Measurements from ENCODE around the gene H2AZ1. TPM values are rescaled to one million over a fixed set of nuclear protein-coding genes. Genes with fewer than 3 reads are reported as not detected.
"Not testable (repeated sequence)": the region's sequence is repeated elsewhere in the genome, so short reads cannot be mapped to it uniquely, and the experiment has no call there.

H2AZ1 gene
- 124 TPM for total RNA-seq

DNA sequence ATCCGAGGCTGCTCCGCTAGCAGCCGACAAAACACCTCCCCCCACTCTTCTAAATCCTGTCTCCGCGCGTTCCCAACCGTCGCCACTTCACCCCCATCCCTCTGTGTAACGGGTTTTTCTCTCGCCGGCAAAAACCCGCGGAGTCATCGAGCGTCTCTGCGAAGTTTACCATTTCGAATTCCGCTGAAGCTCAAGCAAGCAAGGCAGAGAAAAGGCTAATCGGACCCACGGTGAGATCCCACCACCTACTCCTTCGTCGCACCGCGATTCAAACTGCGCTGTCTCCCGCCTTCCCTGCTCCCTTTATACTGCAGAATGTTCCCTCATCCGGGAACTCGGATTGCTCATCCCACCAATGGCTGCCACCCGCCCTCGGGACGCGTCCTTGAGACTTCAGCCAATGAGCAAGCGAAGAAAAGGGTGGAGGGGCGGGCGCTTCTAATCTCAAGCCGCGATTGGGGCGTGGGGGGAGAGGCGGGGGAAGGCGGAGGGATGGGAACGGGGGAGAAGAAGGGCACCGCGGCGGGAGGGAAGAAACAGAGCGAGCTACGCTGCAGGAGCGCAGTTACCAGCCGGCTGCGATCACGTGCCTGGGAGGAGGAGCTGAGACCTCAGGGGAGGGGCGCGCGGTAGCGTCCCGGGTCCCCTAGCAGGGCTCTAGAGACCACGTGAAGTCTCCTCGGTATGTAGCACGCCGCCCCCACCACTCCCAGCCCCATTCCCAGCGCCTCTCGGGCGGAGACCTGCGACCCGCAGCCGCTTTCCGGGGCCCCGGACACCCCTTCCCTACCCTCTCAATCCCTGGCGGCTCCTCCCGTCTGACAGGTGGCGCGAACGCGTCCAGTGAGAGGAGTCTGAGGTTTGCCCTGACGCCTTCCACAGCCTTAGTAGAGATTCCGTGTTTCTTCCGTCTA lies at the start of gene H2AZ1:
Gene H2AZ1 (minus strand): TSS at position 277 of the 914 bp plus-strand sequence. CDS start 105 bp downstream, at position 172.
- DNase-seq: peak; percentile 100

DNA sequence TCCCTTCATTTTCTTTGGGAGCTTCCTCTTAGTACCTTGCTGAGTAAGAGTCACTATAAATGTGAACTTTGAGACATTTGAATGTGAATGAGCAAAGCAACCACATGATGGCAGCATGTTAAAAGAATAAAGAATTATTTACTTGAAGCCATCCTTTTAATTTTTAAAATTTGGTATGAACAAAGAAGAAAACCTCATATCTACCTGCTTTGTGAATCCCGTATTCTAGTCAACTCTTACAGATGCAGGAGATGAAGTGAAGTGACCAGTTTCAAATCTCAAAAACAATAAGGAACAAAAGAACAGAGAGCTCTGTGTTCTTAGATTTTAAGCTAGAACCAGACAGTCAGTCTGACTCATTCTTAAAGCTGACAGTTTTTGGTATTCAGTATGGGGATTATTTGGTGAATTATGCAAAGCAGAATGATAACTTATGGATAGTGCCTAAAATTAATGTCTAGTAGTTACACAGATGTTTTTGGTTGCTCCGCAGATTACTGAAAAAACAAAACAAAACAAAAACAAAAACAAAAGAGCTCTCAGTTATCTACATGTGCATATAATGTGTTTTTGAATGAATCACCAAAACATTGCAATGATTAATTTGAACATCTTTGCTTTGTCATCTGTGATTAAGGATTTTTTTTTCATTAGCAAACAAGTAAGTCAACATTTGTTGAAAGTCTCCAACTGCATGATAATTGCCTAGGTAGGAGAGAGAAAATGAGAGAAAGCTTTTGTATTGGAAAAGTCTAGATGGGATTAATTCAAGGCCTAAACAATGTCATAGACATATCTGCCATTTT lies 48.2 kb upstream of the H2AZ1 start:
- DNase-seq: peak; percentile 38

DNA sequence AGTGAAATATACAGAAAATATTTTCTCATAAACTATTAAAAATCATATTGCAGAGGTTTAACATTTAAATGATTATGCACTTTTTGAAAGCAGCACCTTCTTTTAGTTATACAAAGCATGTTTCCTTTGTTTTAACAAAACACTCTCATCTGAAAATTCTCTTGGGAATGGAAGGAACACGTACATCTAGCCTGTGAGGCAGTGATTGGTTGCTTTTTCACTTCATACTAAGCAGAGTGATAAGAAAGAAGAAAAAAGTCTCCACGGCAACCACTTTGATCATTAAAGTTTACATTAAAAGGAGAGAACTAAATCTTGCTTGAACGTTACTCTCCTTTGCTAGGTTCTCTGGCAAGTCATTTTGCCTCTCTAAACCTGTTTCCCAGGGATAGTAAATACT lies 41.7 kb upstream of the H2AZ1 start:
- no peak for DNase-seq

DNA sequence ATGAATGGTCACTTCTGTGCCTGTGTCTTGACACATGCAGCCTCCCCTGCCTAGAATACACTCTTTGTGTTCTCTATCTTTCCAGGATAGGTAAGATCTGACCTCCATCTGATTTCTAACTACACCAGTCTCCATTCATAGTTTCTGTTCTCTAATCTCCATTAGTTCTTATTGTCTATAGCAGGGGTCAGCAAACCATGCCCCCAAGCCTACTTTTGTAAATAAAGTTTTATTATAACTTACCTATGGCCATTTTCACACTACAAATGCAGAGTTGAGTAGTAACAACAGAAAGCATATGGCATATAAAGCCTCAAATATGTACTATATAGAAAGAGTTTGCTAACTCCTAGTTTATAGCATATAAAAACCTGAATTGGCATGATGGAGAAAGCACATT lies 37.6 kb upstream of the H2AZ1 start:
- DNase-seq: no peak

DNA sequence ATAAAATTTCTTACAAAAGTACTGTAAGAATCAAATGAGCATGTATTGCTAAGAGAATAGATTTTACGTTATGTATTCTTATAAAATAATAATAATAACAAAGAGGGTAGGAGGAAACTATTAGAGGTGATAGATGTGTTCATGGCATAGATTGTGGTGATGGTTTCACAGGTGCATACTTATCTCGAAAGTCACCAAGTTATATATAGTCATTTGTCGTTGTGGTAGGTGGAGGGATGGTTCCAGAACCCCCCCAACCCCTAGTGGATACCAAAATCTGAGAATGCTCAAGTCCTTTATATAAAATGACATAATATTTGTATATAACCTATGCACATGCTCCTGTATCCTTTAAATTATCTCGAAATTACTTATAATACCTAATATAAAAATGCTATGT lies 36.7 kb upstream of the H2AZ1 start:
- no peak for DNase-seq

DNA sequence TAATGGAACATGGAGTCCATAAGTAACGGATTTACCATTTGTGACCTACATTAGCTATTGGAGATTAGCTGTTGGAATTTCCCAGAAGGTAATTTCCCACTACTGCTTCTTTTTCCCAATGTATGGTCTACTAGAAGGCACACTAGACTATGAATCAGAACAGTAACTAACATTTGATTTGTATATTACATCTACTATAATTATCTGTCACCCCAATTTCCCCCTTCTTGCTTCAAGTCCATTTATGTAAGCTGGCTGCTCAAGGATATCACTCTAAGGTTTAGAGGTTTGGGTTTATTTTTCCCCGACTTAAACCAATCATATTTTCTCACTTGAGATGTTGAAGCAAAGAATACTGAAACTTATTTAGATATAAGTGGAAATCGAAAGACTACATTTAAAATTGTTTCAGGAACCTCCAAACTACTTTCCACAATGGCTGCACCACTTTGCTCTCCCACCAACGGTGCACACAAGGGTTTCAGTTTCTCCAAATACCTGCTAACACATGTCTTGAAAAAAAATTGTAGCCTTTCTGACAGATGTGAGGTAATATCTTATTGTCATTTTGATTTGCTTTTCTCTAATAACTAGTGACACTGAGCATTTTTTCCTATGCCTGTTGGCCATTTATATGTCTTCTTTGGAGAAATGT lies 33.3 kb upstream of the H2AZ1 start:
- no peak for DNase-seq

DNA sequence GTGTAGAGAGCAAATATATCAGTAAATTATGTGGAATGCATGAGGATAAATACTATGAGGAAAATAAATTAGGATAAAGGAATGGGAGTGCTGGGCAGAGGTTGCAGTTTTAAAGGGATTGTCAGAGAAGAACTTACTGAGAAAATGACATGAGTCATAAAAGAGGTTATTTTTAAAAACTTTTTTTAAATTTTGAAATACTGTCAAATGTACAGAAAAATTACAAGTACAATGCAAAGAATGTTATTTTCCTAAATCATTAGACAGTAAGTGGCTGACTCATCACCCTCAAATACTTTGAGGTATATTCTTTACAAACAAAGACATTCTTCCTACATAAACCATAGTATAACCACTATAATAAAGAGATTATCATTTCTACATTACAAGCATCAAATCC lies 29.8 kb upstream of the H2AZ1 start:
- DNase-seq: no peak

DNA sequence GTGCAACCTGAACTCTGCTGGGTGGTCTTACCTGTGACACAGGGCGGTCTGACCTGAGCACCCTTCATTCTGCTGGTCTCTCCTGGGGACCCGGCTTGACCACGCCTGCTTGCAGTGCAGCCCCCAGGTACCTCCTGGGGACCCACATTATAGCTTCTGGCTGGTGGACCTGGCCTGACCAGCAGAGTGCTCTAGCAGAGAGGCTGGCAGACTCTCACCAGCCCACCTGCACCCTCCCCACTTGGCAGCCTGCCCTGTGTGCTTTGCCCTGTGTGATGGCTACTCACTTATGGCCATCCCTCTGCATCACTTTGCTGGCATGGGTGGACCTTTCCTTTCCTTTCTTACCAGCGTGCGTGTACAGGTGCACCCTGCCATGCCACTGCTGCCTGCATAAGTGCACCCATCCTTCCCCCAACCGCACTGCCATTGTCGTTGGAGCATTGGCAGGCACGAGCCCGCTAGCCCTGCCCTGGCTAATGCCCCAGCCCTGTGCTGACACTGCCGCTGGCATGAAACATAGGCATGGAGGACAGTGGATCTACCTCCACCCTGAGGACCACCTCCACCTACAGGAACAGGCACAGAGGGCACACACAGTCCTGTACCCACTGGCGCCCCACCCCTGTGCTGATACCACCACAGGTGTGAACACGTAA lies 21.5 kb upstream of the H2AZ1 start:
- DNase-seq: no peak

DNA sequence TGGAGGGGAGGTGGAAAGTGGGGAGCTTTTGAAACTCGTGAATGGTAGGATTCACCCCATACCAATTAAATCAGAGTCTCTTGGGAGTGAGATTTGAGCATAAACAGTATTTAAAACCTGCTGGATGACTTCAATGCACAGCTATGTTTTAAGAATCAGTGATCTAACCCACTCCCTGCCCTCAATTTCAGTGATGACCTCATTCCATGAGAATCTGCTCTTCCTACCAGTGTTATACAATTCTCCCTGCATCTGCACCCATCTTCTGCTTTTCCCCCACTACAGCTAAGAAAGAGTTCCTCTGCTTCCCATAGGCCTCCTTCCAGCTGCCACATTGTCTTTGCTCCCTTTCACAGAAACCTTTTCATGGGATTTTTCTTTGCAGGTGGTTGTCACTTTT lies 18.3 kb upstream of the H2AZ1 start:
- DNase-seq: no peak

DNA sequence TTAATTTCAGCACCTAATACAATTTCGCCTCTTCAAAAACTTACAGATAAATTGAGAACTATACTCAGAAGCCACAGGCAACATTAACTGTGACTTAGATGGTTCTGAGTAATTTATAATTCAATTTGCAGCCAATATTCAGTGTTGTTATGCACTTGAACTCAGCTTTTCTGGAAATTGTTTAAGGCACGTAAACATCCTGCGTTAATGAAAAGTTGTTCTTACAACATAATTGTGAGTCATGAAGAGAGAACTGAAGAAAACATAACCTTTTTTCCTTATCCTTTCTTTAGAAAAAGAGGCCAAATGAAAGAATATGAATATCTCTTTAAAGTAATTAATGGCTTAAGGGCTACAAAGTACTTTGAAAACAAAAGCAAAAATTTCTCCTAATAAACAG lies 16.6 kb upstream of the H2AZ1 start:
- no peak for DNase-seq

DNA sequence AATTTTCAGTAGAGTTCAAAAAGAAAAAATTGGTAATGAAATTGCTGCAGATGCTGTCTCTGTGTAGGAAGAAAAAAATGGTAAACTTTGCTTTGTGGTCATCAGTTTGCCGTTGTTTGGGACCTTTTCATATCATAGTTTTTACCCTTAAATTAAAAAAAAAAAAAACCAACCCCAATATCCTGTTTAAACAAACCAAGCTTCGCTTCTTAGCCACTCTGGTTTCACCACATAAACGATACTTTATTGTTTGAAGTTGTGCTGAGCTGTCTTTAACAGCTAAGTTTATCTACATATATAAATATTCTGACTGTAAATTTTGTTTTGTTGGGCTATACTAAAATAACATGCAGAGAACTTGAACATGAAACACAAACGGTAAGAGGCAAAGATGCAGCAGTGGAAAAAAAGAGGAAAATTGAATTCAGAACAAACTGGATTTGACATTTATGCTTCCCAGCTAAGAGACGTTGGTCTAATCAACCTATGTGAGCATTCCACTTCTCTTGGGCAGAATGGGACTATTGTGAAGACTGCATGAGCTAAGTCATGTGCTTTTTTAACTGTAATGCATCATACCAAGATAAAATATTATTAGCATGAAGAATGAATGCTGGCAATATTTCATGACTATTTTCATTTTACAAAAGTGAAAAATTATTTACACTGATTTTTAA lies 15.7 kb upstream of the H2AZ1 start:
- DNase-seq: no peak

DNA sequence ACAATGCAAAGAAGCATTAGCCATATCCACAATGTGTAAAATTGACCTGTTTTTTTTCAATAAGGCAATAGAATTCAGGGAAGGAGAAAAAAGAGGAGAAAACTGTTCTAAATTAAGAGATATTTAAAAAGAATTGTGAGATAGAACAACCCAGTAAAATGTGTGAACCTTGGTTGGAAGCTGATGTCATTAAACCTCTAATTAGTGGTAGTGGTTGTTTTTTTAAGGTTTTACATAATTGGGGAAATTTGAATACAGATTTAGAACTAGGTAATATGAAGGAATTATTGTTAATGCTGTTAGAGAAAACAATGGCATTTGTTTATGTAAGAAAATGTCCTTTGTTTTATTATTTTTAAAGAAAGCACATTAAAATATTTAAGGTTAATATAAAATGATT lies 15.1 kb upstream of the H2AZ1 start:
- DNase-seq: no peak

DNA sequence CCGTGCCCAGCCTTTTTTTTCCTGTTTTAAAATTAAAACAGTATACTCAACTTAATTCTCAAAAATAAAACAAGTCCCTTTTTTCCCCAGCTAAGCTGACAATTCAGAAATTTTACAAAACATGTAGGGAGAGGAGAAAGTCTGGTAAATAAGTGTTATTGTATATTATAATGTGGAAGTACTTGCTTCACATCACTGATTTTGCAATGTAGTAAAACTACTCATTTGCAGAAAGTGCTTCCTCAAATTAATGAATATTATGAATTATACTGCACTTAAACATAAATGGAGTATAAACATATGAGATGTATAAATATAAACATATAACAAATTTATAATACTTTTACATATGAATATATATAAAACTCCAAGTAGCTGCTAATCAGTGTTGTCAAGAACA lies 11.6 kb upstream of the H2AZ1 start:
- no peak for DNase-seq

DNA sequence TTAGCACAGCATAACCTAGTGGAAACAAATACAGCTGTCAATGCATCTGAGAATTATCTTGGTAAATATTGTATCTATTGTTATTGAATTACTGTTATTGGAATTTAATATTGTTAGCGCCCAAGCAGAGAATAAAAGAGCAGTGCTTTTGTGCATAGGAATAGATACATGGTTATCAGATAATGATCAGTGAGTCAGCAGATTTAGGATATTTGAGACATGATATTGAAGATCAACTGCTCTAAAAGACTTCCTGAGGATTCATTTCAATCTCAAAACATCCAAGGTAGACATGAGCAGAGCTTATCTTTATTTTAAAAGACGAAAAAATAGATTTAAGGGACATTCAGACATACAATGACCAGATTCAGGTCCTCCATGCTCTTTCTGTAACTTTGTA lies 10.6 kb upstream of the H2AZ1 start:
- no peak for DNase-seq

DNA sequence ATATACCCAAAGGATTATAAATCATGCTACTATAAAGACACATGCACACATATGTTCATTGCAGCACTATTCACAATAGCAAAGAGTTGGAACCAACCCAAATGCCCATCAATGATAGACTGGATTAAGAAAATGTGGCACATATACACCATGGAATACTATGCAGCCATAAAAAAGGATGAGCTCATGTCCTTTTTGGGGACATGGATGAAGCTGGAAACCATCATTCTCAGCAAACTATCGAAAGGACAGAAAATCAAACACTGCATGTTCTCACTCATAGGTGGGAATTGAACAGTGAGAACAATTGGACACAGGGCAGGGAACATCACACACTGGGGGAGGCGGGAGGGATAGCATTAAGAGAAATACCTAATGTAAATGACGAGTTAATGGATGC lies 8.1 kb upstream of the H2AZ1 start:
- not testable (repeated sequence) for DNase-seq

DNA sequence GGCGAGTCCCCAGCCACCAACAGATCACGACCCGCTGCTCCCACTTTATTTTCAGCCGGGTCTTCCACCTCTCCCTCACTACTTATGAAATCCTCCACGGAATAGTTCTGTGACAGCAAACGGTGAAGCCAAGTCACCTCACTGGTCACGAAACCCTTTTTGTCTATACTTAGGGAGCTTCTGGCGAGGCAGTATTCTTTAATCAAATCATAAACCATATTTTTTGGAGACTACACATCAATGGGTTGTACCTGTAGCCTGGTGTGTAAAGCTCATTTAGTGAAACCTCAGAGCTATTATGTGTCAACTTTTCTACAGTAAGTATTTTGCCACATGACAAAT lies 809 bp upstream of the H2AZ1 start:
- DNase-seq: no peak

DNA sequence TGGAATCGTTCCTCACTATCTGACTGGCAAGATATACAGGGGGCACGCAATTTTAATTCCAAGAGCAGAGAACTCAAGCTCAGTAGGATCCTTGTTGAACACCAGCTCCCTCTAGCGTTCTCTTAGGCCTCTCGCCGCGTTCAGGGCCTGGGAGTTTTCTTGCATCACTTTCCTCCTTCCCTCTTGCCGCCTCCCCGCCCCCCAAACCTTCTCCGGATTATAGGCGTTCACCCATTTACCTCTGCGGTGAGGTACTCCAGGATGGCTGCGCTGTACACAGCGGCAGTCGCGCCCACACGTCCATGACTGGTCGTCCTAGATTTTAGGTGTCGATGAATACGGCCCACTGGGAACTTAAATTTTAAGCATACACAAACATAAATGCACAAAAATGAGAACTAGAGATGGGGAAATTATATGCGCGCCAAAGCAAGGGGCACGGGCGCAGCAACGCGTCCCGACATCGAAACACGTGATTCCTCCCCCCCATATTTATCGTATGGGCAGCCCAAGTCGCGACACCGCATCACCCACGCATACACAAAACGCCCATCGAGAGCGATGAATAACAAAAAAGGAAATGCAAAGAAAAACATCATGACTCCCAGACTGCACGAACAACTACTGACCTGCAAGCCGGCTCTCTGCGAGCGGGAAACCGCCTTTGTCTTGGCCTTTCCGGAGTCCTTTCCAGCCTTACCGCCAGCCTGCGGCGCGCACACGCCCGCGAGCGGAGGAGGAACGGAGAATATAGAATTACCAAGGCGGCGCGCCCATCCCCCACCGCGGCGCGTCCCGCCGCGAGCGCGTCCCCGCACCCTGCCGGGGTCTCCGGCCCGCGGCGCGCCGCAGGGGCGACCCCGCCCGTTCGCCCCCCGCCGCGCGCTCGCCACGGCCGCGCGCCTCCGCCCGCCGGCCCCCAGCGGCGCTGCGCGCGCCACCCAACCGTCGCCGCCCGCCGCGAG lies 759 bp downstream of the H2AZ1 start:
- DNase-seq: peak; percentile 98

DNA sequence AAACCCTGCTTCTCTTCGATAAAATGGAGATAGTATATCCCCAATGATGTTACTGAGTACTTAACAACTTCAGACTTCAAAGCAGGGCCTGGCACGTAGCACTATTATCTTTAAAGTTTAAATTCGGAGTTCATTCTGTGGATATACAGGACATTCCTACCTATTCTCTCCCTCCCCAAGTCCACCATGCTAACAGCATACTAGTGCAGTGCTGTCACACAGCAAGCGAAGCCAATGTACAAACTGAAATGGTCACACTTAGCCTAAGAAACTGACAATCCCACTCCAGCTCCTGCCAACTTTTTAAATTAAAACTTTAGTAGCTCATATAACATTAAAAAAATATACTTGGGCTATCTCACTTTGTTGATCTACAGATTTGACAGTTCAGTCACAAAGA lies 2.5 kb downstream of the H2AZ1 start:
- no peak for DNase-seq

DNA sequence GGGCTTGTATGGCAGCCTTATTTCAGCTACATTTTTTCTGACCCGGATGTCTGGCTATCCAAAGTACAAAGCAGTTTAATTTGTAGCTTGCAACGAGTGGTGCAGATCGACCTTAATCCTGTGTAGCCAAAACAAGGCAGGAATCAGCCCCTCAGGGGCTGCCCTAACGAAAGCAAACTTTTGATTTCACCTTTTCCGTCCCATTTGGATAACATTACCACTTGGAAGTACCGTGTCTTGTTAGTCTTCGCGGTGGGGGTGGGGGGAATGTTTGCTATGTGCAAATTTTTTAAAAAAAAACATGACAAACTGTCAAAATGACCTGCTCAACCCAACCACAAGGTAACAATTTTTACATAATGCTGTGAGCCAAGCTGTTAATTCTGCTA lies 2.9 kb downstream of the H2AZ1 start:
- no peak for DNase-seq

DNA sequence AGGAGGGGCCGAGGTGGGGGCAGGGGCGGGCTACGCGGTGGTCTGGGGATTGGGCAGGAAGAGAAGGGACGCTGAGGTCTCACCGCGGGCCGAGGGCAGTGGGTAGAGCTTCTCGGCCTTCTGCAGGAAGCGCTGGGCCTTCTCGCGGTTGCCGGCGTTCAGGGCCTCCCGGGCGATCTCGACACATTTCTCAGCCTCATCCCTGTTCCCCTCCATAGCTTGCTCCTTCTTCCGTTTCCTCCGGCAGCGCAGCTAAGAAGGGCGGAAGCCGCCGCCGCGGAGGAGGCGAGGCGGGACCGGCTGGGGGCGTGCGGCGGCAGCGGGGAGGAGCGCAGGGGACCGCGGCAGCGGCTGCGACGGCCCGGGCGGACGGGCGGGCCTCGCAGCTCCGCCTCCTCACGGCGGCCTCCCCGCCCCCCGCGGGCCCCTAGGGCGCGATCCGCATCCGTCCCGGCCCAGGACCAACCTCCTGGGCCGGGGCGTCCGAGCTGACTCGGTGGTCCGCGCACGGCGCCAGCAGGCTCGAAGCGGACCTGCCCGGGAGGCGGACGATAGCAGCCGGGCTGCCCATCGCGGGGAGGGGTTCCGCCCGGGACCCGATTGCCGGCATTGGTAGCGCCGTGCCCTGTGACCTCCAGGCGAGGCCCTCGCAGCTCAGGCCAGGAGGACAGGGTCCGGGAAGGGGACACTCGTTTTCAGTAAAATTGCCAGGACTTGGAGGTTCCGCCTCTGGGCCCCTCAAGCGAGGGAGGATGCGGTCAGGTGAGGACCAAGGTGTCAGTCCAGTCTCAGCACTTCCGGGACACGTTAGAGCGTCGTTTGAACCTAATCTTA lies 3.5 kb downstream of the H2AZ1 start, which contains the start of gene DNAJB14:
Gene DNAJB14 (minus strand): TSS at position 263 of the 834 bp plus-strand sequence. CDS start 47 bp downstream, at position 216.
- peak; percentile 89 for DNase-seq
